Spleen (tissue), 11 donors: Measurements from ENCODE around the gene POMT1. TPM values are rescaled to one million over a fixed set of nuclear protein-coding genes. Genes with fewer than 3 reads are reported as not detected.

Experiments used
- DNase-seq: peaks from one replicate; pipeline ENCODE4 v3.0.0-alpha.2; 2020
- H3K27ac ChIP-seq, 8 donors: fragments of 200-600 bp; sonication (generic) in 7 of 8; 1 replicate in 4 of 8; 2 replicates in 4 of 8; pipeline versions ENCODE4 v1.5.0 to v1.8.0; 2016 to 2021; ENCODE audit warnings: inconsistent platforms in 4 of 8, mild to moderate bottlenecking in 4 of 8, moderate library complexity in 1 of 8
- H3K27me3 ChIP-seq, 7 donors: fragments of 200-600 bp; sonication (generic) in 6 of 7; replicated peaks in 1 of 7; 1 replicate in 4 of 7; 2 replicates in 3 of 7; pipeline versions ENCODE4 v1.5.0 to v1.8.0; 2016 to 2021; ENCODE audit warnings: inconsistent platforms in 3 of 7, mild to moderate bottlenecking in 1 of 7
- H3K36me3 ChIP-seq, 6 donors: fragments of 200-600 bp; sonication (generic) in 5 of 6; 1 replicate in 4 of 6; 2 replicates in 2 of 6; pipeline versions ENCODE4 v1.5.0 to v1.8.0; 2016 to 2021; ENCODE audit warnings: inconsistent platforms in 2 of 6
- H3K4me1 ChIP-seq, 6 donors: fragments of 200-600 bp; sonication (generic) in 5 of 6; 1 replicate in 3 of 6; 2 replicates in 3 of 6; pipeline versions ENCODE4 v1.5.0 to v1.8.0; 2016 to 2021; ENCODE audit warnings: inconsistent platforms in 3 of 6
- H3K4me3 ChIP-seq, 8 donors: fragments of 200-600 bp; sonication (generic) in 7 of 8; 1 replicate in 4 of 8; 2 replicates in 4 of 8; pipeline versions ENCODE4 v1.5.0 to v1.8.0; 2016 to 2021; ENCODE audit warnings: inconsistent platforms in 4 of 8, mild to moderate bottlenecking in 4 of 8, moderate library complexity in 2 of 8
- H3K9me3 ChIP-seq, 8 donors: fragments of 200-600 bp; sonication (generic) in 7 of 8; 1 replicate in 4 of 8; 2 replicates in 4 of 8; pipeline versions ENCODE4 v1.5.0 to v1.8.0; 2016 to 2021; ENCODE audit warnings: inconsistent platforms in 4 of 8
- POLR2A ChIP-seq, 3 donors: fragments of 450-650 bp; IDR thresholded peaks; one replicate each; pipeline ENCODE4 v1.5.1; 2017; ENCODE audit warnings: antibody characterized with exemption in 3 of 3, mild to moderate bottlenecking in 1 of 3
- POLR2AphosphoS5 ChIP-seq, 3 donors: sonication (generic); formaldehyde crosslinking; IDR thresholded peaks; one replicate each; pipeline ENCODE4 v1.5.1; 2017; ENCODE audit warnings: antibody characterized with exemption in 3 of 3
- WGBS, 5 donors: extraction: QIAGEN DNeasy Blood & Tissue Kit in 3 of 5; methylation state at CpG; one replicate each; pipeline versions ENCODE4 v1.1.5 to v1.1.7; 2013 to 2018; 5-methylcytosine and 5-hydroxymethylcytosine counted together
- intact Hi-C: fragments of 100-400 bp; cut with DNase I; formaldehyde crosslinking; loops from one replicate; pipeline ENCODE4 v1.15.0; 2023; ENCODE audit warnings: low total_unique reads
- polyA plus RNA-seq, 3 donors: library from polyadenylated mRNA; stranded (reverse); fragments of 200-250 nt; gene quantifications; one replicate each; pipeline ENCODE4 v1.2.1, GENCODE V29; 2013
- total RNA-seq, 7 donors: library from RNA; depleted of rRNA in 3 of 7; stranded (reverse); fragments of >200 nt in 3 of 7; fragmentation: NEBNext Ultra II Directional in 4 of 7; extraction: Animal tissue kit (Norgen Biotek cat#: 25700) in 4 of 7; gene quantifications; one replicate each; pipeline versions ENCODE4 v1.1.0 to v1.2.1, GENCODE V29; 2016 to 2021
- TF ChIP-seq, protein P1 (sequence below), 11 experiments: fragments of 200-600 bp in 7 of 11; fragments of 450-650 bp in 4 of 11; sonication (generic) in 4 of 11; IDR thresholded peaks in 8 of 11; conservative IDR thresholded peaks in 3 of 11; 1 replicate in 7 of 11; 2 replicates in 4 of 11; pipeline versions ENCODE4 v1.4.0 to v1.8.0; 2016 to 2021; ENCODE audit warnings: antibody characterized with exemption in 11 of 11, inconsistent platforms in 4 of 11, mild to moderate bottlenecking in 1 of 11
- donor health status: healthy with polysubstance abuse.
- donor health status: DM: no; HTN: no; CAD: no; lungs with moderate emphysema.
- donor health status: DM: no; HTN: no; CAD: no.
- donor health status: Bipolar disorder and iron deficiency.
- donor health status: healthy.
- donor health status: DM: no; HTN: no; CAD: no.
- donor health status: DM: yes; HTN: yes; CAD: no.

The POMT1 gene
- total and polyA plus RNA-seq, 10 donors: 20.4 to 66.5 (median 32.3) TPM

DNA sequence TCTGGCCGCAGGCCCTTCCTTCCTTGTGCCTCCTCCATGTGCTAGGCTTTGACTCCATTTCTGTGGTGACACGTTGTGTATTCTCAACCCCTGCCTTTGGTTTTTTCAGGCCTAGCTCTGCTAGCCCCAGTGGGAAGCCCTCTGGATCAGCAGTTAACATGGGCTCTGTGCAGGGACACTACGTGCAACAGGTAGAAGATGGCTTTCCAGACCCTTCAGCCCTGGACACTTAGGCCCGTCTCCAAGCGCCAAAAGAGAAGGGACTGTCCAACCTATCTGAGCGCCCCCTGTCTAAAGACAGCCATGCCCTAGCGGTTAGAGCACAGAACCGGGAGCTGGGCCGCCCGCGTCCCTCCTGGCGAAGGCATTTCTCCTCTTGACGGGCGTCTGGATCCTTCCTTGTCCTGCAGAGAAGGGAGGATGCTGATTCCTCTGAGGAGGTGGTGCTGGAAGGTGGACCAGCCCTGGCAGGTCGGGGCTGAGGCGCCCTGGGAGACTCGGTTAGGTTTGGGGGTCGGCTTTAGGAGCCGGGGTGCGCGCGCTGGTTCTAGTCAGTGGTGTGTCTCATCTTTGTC lies 8.3 kb upstream of the POMT1 start:
- Histone ChIP-seq H3K4me3 (no peak overlapping the region), H3K27ac (no peak overlapping the region), H3K4me1 (peaks cover 0 to 19% (median 6%) of the 10 kb centered on the region in 6 donors), H3K36me3 (peaks cover 4 to 100% (median 100%) of the 10 kb centered on the region in 6 donors), H3K27me3 (no peaks in the 10 kb centered on the region), H3K9me3 (no peaks in the 10 kb centered on the region)
- 91 to 97% (median 93%) methylated on average over 18 to 22 of the region's 22 CpGs for WGBS, 5 donors
- intact Hi-C loops: no loop called here
- no peak for DNase-seq
- TF ChIP-seq, protein P1, sequence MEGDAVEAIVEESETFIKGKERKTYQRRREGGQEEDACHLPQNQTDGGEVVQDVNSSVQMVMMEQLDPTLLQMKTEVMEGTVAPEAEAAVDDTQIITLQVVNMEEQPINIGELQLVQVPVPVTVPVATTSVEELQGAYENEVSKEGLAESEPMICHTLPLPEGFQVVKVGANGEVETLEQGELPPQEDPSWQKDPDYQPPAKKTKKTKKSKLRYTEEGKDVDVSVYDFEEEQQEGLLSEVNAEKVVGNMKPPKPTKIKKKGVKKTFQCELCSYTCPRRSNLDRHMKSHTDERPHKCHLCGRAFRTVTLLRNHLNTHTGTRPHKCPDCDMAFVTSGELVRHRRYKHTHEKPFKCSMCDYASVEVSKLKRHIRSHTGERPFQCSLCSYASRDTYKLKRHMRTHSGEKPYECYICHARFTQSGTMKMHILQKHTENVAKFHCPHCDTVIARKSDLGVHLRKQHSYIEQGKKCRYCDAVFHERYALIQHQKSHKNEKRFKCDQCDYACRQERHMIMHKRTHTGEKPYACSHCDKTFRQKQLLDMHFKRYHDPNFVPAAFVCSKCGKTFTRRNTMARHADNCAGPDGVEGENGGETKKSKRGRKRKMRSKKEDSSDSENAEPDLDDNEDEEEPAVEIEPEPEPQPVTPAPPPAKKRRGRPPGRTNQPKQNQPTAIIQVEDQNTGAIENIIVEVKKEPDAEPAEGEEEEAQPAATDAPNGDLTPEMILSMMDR (IDR thresholded peaks at IDR 0.05 in 8 of 11, conservative IDR thresholded peaks at IDR 0.05 in 3 of 11): no peak
- TF ChIP-seq POLR2AphosphoS5 (IDR thresholded peaks at IDR 0.05): no peak
- TF ChIP-seq POLR2A (IDR thresholded peaks at IDR 0.05): no peak

DNA sequence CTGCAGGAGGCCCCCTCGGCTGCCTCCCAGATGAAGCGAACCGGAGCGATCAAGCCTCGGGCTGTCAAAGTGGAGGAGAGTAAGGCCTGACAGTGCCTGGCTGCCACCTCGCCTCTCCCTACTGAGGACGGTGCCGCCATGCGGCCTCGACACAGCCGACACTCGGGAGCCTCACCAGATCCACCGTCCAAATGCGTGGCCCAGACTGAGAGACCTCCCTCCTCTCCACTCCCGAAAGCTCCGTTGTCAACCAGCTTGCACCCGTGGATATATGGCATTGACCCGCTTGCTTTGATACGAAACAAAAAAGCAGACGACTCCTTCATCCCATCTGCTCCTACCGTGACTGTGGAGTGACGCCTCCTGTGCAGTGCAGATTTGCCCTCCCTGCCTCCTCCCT lies 6.9 kb upstream of the POMT1 start:
- intact Hi-C loops: no loop called here
- TF ChIP-seq, protein P1 (IDR thresholded peaks at IDR 0.05 in 8 of 11, conservative IDR thresholded peaks at IDR 0.05 in 3 of 11): no peak
- TF ChIP-seq POLR2AphosphoS5 (IDR thresholded peaks at IDR 0.05): peak in 2 of 3 donors; percentile 16 to 59
- H3K36me3 ChIP-seq: peaks cover 4 to 100% (median 88%) of the 10 kb centered on the region in 6 donors
- peak overlapping the region in 2 of 8 donors; percentile 1 to 8 for H3K27ac ChIP-seq
- peaks cover 0 to 33% (median 8%) of the 10 kb centered on the region in 6 donors for H3K4me1 ChIP-seq
- DNase-seq: no peak
- no peaks in the 10 kb centered on the region for H3K27me3 ChIP-seq
- no peaks in the 10 kb centered on the region for H3K9me3 ChIP-seq
- no peak overlapping the region for H3K4me3 ChIP-seq
- 90 to 93% (median 93%) methylated on average over 21 to 22 of the region's 22 CpGs for WGBS, 5 donors

DNA sequence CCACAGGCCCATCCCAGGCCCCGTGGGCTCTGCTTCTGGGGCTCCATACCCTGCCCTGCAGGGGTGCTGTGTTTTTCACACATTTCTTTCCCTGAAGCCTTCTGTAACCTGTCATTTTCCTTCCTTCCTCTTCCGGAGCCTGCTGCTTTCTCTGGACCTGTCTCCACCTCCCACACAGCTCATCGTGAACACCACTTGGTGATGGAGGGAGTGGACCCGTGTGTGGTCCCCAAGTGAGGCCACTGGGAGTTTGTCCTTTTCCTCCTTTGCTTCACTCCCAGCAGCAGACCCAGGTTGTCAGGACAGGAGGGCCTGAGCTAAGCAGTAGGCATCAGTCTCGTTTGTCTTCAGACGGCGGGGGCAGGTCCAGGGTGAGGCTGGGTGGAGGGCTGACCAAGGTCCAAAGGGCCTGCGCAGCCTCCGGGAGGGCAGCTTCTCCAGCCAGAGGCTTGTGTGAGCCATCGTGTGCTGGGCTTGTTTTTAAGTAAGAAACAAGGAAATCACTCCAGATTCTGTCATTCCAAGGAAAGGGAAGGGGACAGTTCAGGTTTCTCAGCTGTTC lies 5.8 kb upstream of the POMT1 start:
- no peaks in the 10 kb centered on the region for H3K9me3 ChIP-seq
- H3K27ac ChIP-seq: peak overlapping the region in 1 of 8 donors; percentile 2
- TF ChIP-seq, protein P1 (IDR thresholded peaks at IDR 0.05 in 8 of 11, conservative IDR thresholded peaks at IDR 0.05 in 3 of 11): no peak
- TF ChIP-seq POLR2A (IDR thresholded peaks at IDR 0.05) (no peak), POLR2AphosphoS5 (IDR thresholded peaks at IDR 0.05) (peak in 1 of 3 donors; percentile 35)
- H3K27me3 ChIP-seq: no peaks in the 10 kb centered on the region
- H3K36me3 ChIP-seq: peaks cover 4 to 89% (median 77%) of the 10 kb centered on the region in 6 donors
- no peak for DNase-seq
- H3K4me1 ChIP-seq: peaks cover 5 to 45% (median 19%) of the 10 kb centered on the region in 6 donors
- intact Hi-C loops: no loop called here
- WGBS, 5 donors: 84 to 88% (median 87%) methylated on average over 10 of the region's 10 CpGs
- no peak overlapping the region for H3K4me3 ChIP-seq

DNA sequence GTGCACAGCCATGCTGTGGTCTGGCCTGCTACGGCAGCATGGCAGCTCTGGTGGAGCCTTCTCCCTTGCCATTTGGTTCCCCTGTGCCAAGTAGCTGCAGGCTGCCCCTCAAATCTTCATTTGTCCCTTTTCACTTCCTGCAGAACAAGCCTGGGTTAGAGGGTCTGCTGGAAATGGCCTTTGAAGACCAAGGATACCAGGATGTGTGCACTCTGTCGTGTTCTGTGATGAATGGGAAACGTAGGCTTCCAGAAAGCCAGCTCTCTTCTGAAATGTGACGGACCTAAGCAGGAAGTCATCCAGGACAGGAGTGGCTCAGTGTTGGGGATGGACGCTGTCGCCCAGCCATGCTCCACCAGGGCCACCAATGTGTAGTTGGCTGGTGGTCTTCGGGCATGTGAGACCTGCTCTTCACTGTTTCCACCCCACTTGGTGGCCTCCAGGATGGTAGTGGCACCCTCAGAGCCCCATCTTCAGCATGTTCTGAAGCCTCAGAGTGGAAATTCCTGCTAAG lies 3.4 kb upstream of the POMT1 start:
- Histone ChIP-seq H3K4me3 (no peak overlapping the region), H3K27me3 (no peaks in the 10 kb centered on the region), H3K36me3 (peaks cover 0 to 65% (median 53%) of the 10 kb centered on the region in 6 donors), H3K4me1 (peaks cover 19 to 64% (median 37%) of the 10 kb centered on the region in 6 donors), H3K27ac (peak overlapping the region in 5 of 8 donors; percentile 33 to 76 (median 55)), H3K9me3 (no peaks in the 10 kb centered on the region)
- WGBS, 5 donors: 57 to 86% (median 84%) methylated on average over 5 to 7 of the region's 7 CpGs
- DNase-seq: no peak
- TF ChIP-seq POLR2AphosphoS5 (IDR thresholded peaks at IDR 0.05) (peak; percentile 34 to 57 (median 46)), POLR2A (IDR thresholded peaks at IDR 0.05) (no peak)
- intact Hi-C loops: no loop called here
